Activated CD8-positive, alpha-beta memory T cell treated with anti-CD3 and anti-CD28 coated beads, Interleukin-2, amount 50 U/mL, for 24 hours (primary cell): ENCODE data around the gene KRT72.

Source experiments
- DNase-seq: peaks from one replicate; pipeline ENCODE4 v3.0.0-alpha.2; 2020; ENCODE audit errors: extremely low read depth

KRT72 gene

GRCh38 chr12:52541709-52542108 lies 59.6 kb downstream of the KRT72 start:
- no peak for DNase-seq

GRCh38 chr12:52540531-52540930 lies 60.7 kb downstream of the KRT72 start:
- no peak for DNase-seq

GRCh38 chr12:52539821-52540173 lies 61.5 kb downstream of the KRT72 start:
- DNase-seq, result no peak

GRCh38 chr12:52539083-52539820 lies 62.0 kb downstream of the KRT72 start:
- DNase-seq, result no peak

- no peak for DNase-seq
These were observed 64.2 kb downstream of the KRT72 start for GRCh38 chr12:52537101-52537500.
